H9 (cell line): ENCODE results near the gene VWA1. TPM values are rescaled to one million over a fixed set of nuclear protein-coding genes. Genes with fewer than 3 reads are reported as not detected.
A peak's percentile ranks its signal among the peaks of the same experiment; 100 is the strongest.

Source experiments
- DNase-seq: peaks from one replicate; pipeline ENCODE4 v3.0.0-alpha.2; 2017
- H2AFZ ChIP-seq: one replicate; pipeline ENCODE4 v1.6.1; 2013; ENCODE audit warnings: mild to moderate bottlenecking, low read length, control low read depth, moderate library complexity
- H2AK5ac ChIP-seq: 2 replicates; pipeline ENCODE4 v1.6.1; 2013; ENCODE audit warnings: low read length, control low read depth, mixed read lengths; ENCODE audit not compliant: insufficient read length
- H2BK120ac ChIP-seq: one replicate; pipeline ENCODE4 v1.6.1; 2013; ENCODE audit warnings: low read depth, mild to moderate bottlenecking, low read length, control low read depth, inconsistent platforms; ENCODE audit not compliant: poor library complexity, severe bottlenecking
- H2BK12ac ChIP-seq: 2 replicates; pipeline ENCODE4 v1.6.1; 2013; ENCODE audit warnings: low read length, control low read depth, mixed read lengths, low read depth; ENCODE audit not compliant: insufficient read length
- H2BK15ac ChIP-seq: 2 replicates; pipeline ENCODE4 v1.6.1; 2013; ENCODE audit warnings: low read depth, low read length, control low read depth
- H2BK20ac ChIP-seq: one replicate; pipeline ENCODE4 v1.6.1; 2013; ENCODE audit warnings: low read depth, mild to moderate bottlenecking, low read length, control low read depth, inconsistent platforms; ENCODE audit not compliant: poor library complexity, severe bottlenecking
- H2BK5ac ChIP-seq: 2 replicates; pipeline ENCODE4 v1.6.1; 2013; ENCODE audit warnings: low read length, control low read depth, mixed read lengths; ENCODE audit not compliant: insufficient read length
- H3K14ac ChIP-seq: 2 replicates; pipeline ENCODE4 v1.6.1; 2013; ENCODE audit warnings: low read length, control low read depth; ENCODE audit not compliant: insufficient read depth
- H3K18ac ChIP-seq: 2 replicates; pipeline ENCODE4 v1.6.1; 2013; ENCODE audit warnings: low read depth, mild to moderate bottlenecking, mixed read lengths, low read length, control low read depth; ENCODE audit not compliant: insufficient read length
- H3K23ac ChIP-seq: 2 replicates; pipeline ENCODE4 v1.6.1; 2013; ENCODE audit warnings: low read length, control low read depth, mixed read lengths, low read depth; ENCODE audit not compliant: insufficient read length
- H3K23me2 ChIP-seq: 2 replicates; pipeline ENCODE4 v1.6.1; 2013; ENCODE audit warnings: low read depth, mild to moderate bottlenecking, mixed read lengths, low read length, control low read depth; ENCODE audit not compliant: insufficient read length, poor library complexity, severe bottlenecking
- H3K27ac ChIP-seq: 2 replicates; pipeline ENCODE4 v1.5.1; 2013; ENCODE audit warnings: low read length, control low read depth, mixed read lengths, low read depth; ENCODE audit not compliant: insufficient read length
- H3K27me3 ChIP-seq: 2 replicates; pipeline ENCODE4 v1.6.1; 2013; ENCODE audit warnings: low read length, control low read depth, inconsistent platforms; ENCODE audit not compliant: insufficient read depth
- H3K4ac ChIP-seq: 2 replicates; pipeline ENCODE4 v1.6.1; 2013; ENCODE audit warnings: low read depth, mild to moderate bottlenecking, control low read depth, inconsistent platforms, low read length, moderate library complexity
- H3K4me1 ChIP-seq: 2 replicates; pipeline ENCODE4 v1.6.1; 2013; ENCODE audit warnings: low read length, control low read depth, inconsistent platforms; ENCODE audit not compliant: insufficient read depth
- H3K4me2 ChIP-seq: 2 replicates; pipeline ENCODE4 v1.6.1; 2013; ENCODE audit warnings: low read length, control low read depth, mixed read lengths; ENCODE audit not compliant: insufficient read length, insufficient read depth
- H3K56ac ChIP-seq: 2 replicates; pipeline ENCODE4 v1.6.1; 2013; ENCODE audit warnings: low read depth, mild to moderate bottlenecking, mixed read lengths, low read length, control low read depth; ENCODE audit not compliant: insufficient read length
- H3K79me1 ChIP-seq: 2 replicates; pipeline ENCODE4 v1.6.1; 2013; ENCODE audit warnings: low read depth, mild to moderate bottlenecking, moderate library complexity, low read length, control low read depth, inconsistent platforms; ENCODE audit not compliant: insufficient read depth, poor library complexity, severe bottlenecking
- H3K79me2 ChIP-seq: 2 replicates; pipeline ENCODE4 v1.6.1; 2013; ENCODE audit warnings: low read length, control low read depth, inconsistent platforms; ENCODE audit not compliant: insufficient read depth
- H3K9ac ChIP-seq: 2 replicates; pipeline ENCODE4 v1.6.1; 2013; ENCODE audit warnings: low read length, control low read depth, mixed read lengths; ENCODE audit not compliant: insufficient read length; ENCODE audit errors: extremely low read depth
- H3K9me3 ChIP-seq: one replicate; pipeline ENCODE4 v1.6.1; 2013; ENCODE audit warnings: low read depth, low read length, inconsistent platforms; ENCODE audit not compliant: control insufficient read depth
- H3T11ph ChIP-seq: one replicate; pipeline ENCODE4 v1.6.1; 2013; ENCODE audit warnings: mild to moderate bottlenecking, low read length, control low read depth, inconsistent platforms
- H4K20me1 ChIP-seq: one replicate; pipeline ENCODE4 v1.6.1; 2013; ENCODE audit not compliant: control insufficient read depth, insufficient read length, insufficient read depth
- H4K5ac ChIP-seq: 2 replicates; pipeline ENCODE4 v1.6.1; 2013; ENCODE audit warnings: low read depth, mild to moderate bottlenecking, mixed read lengths, low read length, control low read depth; ENCODE audit not compliant: insufficient read length
- H4K8ac ChIP-seq: replicated peaks from 2 replicates; pipeline ENCODE4 v1.6.1; 2013; ENCODE audit warnings: low read length, control low read depth, mixed read lengths, low read depth; ENCODE audit not compliant: insufficient read length
- H4K91ac ChIP-seq: 2 replicates; pipeline ENCODE4 v1.6.1; 2013; ENCODE audit warnings: low read depth, mild to moderate bottlenecking, moderate library complexity, mixed read lengths, low read length, control low read depth; ENCODE audit not compliant: insufficient read length
- H3K27ac Mint-ChIP-seq, 3 experiments: 2 replicates in 2 of 3; 3 replicates in 1 of 3; pipeline ENCODE4 v1.8.0; 2020 to 2021; ENCODE audit warnings: mixed read lengths in 3 of 3, mild to moderate bottlenecking in 1 of 3, moderate library complexity in 1 of 3
- H3K27me3 Mint-ChIP-seq: 2 replicates; pipeline ENCODE4 v1.8.0; 2021; ENCODE audit warnings: low read depth, mild to moderate bottlenecking, moderate library complexity, mixed read lengths
- H3K36me3 Mint-ChIP-seq, 3 experiments: 2 replicates in 2 of 3; 3 replicates in 1 of 3; pipeline ENCODE4 v1.8.0; 2020 to 2021; ENCODE audit warnings: low read depth in 3 of 3, mixed read lengths in 3 of 3; ENCODE audit not compliant: insufficient read depth in 1 of 3
- H3K4me1 Mint-ChIP-seq, 2 experiments: 2 replicates each; pipeline ENCODE4 v1.8.0; 2020; ENCODE audit warnings: mixed read lengths in 2 of 2
- H3K4me3 Mint-ChIP-seq, 2 experiments: 2 replicates in 1 of 2; 3 replicates in 1 of 2; pipeline ENCODE4 v1.8.0; 2020 to 2021; ENCODE audit warnings: mild to moderate bottlenecking in 2 of 2, mixed read lengths in 2 of 2, moderate library complexity in 1 of 2
- H3K9me3 Mint-ChIP-seq, 2 experiments: 2 replicates in 1 of 2; 3 replicates in 1 of 2; pipeline ENCODE4 v1.8.0; 2020; ENCODE audit warnings: mild to moderate bottlenecking in 2 of 2, mixed read lengths in 2 of 2, moderate library complexity in 1 of 2
- WGBS: extraction: QIAGEN DNeasy Blood & Tissue Kit; methylation state at CpG from one replicate; pipeline ENCODE4 v1.1.7; 2013; ENCODE audit warnings: missing lambda C conversion rate, low lambda C conversion rate, mixed read lengths; ENCODE audit not compliant: insufficient read length; ENCODE audit errors: extremely low coverage; 5-methylcytosine and 5-hydroxymethylcytosine counted together
- total RNA-seq: library from RNA; stranded (reverse); gene quantifications from 2 replicates; pipeline ENCODE4 v1.2.1, GENCODE V29; 2021
- TF ChIP-seq, protein P1 (sequence below): fragments of 200-600 bp; sonication (generic); conservative IDR thresholded peaks from 3 replicates; pipeline ENCODE4 v1.8.0; 2021; ENCODE audit warnings: antibody characterized with exemption, mild to moderate bottlenecking

Gene VWA1
- total RNA-seq, 1 experiment from 2014 or later = 57.1 TPM

- H3K56ac ChIP-seq = no peak overlapping the region
- no peaks in the 10 kb centered on the region for H4K20me1 ChIP-seq
- H3K23ac ChIP-seq = no peak overlapping the region
- Mint-ChIP-seq H3K4me3 (peak overlapping the region in 1 of 2 experiments; percentile 59; a peak in 2 of 5 replicates), H3K4me1 (peaks cover 31 to 50% of the 10 kb centered on the region in 2 experiments), H3K9me3 (peaks cover 3 to 4% of the 10 kb centered on the region in 2 experiments; a peak in 4 of 5 replicates), H3K27ac (peak overlapping the region in 2 of 3 experiments; percentile 61 to 70; a peak in 1 of 7 replicates), H3K27me3 (no peaks in the 10 kb centered on the region), H3K36me3 (peaks cover 3 to 5% (median 4%) of the 10 kb centered on the region in 3 experiments; a peak in 6 of 7 replicates)
- no peak overlapping the region for H4K91ac ChIP-seq
- no peaks in the 10 kb centered on the region for H3K79me1 ChIP-seq
- no CpG with 5 or more reads among the region's 12 CpGs for WGBS
- TF ChIP-seq, protein P1, sequence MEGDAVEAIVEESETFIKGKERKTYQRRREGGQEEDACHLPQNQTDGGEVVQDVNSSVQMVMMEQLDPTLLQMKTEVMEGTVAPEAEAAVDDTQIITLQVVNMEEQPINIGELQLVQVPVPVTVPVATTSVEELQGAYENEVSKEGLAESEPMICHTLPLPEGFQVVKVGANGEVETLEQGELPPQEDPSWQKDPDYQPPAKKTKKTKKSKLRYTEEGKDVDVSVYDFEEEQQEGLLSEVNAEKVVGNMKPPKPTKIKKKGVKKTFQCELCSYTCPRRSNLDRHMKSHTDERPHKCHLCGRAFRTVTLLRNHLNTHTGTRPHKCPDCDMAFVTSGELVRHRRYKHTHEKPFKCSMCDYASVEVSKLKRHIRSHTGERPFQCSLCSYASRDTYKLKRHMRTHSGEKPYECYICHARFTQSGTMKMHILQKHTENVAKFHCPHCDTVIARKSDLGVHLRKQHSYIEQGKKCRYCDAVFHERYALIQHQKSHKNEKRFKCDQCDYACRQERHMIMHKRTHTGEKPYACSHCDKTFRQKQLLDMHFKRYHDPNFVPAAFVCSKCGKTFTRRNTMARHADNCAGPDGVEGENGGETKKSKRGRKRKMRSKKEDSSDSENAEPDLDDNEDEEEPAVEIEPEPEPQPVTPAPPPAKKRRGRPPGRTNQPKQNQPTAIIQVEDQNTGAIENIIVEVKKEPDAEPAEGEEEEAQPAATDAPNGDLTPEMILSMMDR = no peak
- H4K8ac ChIP-seq = no peak overlapping the region
- H2AFZ ChIP-seq = no peak overlapping the region
- no peak overlapping the region for H3K9ac ChIP-seq
- no peak overlapping the region for H3K14ac ChIP-seq
- DNase-seq = no peak
- peaks cover 3% of the 10 kb centered on the region for H3K23me2 ChIP-seq
- no peak overlapping the region for H2BK20ac ChIP-seq
- no peak overlapping the region for H2BK15ac ChIP-seq
- no peak overlapping the region for H4K5ac ChIP-seq
- H3K27ac ChIP-seq = no peak overlapping the region
- H2BK5ac ChIP-seq = no peak overlapping the region
- H3K18ac ChIP-seq = no peak overlapping the region
- H2BK12ac ChIP-seq = no peak overlapping the region
- peaks cover 5% of the 10 kb centered on the region; the same call in 1 of the 2 replicates for H3K4me1 ChIP-seq
- H2AK5ac ChIP-seq = no peak overlapping the region
- H3K27me3 ChIP-seq = no peaks in the 10 kb centered on the region
- no peaks in the 10 kb centered on the region for H3K9me3 ChIP-seq
- H3T11ph ChIP-seq = no peak overlapping the region
- no peak overlapping the region for H3K4ac ChIP-seq
- H3K79me2 ChIP-seq = no peaks in the 10 kb centered on the region
- no peak overlapping the region for H3K4me2 ChIP-seq
- H2BK120ac ChIP-seq = no peak overlapping the region
Measured at GRCh38 chr1:1425426-1425752, 10.1 kb upstream of the VWA1 start.
